Stimulated activated naive CD8-positive, alpha-beta T cell treated with anti-CD3 and anti-CD28 coated beads, Interleukin-15, Interleukin-2, amounts not matched to agents 100 U/mL and 50 U/mL, for 24 hours (primary cell): Measurements from ENCODE around the gene SUPT5H.

Source experiments
- ATAC-seq: fragments of 150-1000 bp; cut with Tn5 transposase; one replicate; pipeline ENCODE4 v1.10.0; 2021
- DNase-seq: peaks from one replicate; pipeline ENCODE4 v3.0.0; 2021

SUPT5H gene

DNA sequence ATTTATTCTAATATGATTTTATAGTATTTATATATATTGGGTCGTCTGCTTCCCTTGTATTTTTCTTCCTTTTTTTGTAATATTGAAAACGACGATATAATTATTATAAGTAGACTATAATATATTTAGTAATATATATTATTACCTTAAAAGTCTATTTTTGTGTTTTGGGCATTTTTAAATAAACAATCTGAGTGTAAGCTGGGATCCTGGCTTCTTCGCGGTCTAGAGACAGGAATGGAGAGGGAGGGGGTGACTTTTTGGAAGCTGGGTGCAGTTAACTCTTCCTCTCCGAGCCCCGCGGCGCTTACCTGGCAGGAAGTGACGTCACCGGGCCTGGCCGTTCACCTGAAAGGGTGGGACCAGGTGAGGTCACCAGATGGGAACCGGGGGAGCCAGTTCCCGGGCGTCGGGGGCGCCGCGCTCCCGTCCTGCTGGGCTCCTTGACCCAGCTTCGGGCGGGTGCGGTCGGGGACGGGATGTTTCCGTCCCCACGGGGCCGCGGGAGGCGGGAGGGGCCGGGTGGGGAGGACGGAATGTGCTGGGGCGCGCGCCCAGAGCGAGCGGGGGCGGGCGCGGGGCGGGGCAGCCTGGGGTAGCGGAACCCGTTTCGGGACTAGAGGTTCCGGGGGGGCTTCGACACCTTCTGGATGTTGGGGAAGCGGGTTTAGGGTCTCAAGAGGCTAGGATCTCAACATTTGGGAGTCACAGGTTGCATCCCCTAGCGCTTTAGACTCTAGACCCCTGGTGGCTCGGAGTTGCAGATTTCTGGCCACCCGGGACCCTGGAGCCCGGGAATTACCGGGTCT, 36.0 kb upstream of the SUPT5H start:
- ATAC-seq (no peak), DNase-seq (peak; percentile 83)

GRCh38 chr19:39410017-39410830, 35.2 kb upstream of the SUPT5H start:
- peak; percentile 79 for DNase-seq
- peak; percentile 24 for ATAC-seq

GRCh38 chr19:39410831-39411080, 34.6 kb upstream of the SUPT5H start:
- no peak for ATAC-seq
- no peak for DNase-seq

GRCh38 chr19:39411081-39411831, 34.1 kb upstream of the SUPT5H start:
- ATAC-seq (no peak), DNase-seq (no peak)

GRCh38 chr19:39411832-39412099, 33.6 kb upstream of the SUPT5H start:
- ATAC-seq = peak; percentile 51
- peak; percentile 91 for DNase-seq

GRCh38 chr19:39412100-39412866, 33.1 kb upstream of the SUPT5H start, which contains the start of gene PLEKHG2:
Gene PLEKHG2, plus strand, starts transcription at chr19:39412669. Its CDS starts 1,418 bp downstream, at chr19:39414087.
- peak; percentile 76 for ATAC-seq
- peak; percentile 99 for DNase-seq

GRCh38 chr19:39412867-39413271, 32.5 kb upstream of the SUPT5H start:
- ATAC-seq = no peak
- DNase-seq = no peak

GRCh38 chr19:39413272-39413910, 32.0 kb upstream of the SUPT5H start:
- DNase-seq (no peak), ATAC-seq (no peak)

GRCh38 chr19:39413911-39414608, 31.3 kb upstream of the SUPT5H start:
- ATAC-seq (no peak), DNase-seq (no peak)

DNA sequence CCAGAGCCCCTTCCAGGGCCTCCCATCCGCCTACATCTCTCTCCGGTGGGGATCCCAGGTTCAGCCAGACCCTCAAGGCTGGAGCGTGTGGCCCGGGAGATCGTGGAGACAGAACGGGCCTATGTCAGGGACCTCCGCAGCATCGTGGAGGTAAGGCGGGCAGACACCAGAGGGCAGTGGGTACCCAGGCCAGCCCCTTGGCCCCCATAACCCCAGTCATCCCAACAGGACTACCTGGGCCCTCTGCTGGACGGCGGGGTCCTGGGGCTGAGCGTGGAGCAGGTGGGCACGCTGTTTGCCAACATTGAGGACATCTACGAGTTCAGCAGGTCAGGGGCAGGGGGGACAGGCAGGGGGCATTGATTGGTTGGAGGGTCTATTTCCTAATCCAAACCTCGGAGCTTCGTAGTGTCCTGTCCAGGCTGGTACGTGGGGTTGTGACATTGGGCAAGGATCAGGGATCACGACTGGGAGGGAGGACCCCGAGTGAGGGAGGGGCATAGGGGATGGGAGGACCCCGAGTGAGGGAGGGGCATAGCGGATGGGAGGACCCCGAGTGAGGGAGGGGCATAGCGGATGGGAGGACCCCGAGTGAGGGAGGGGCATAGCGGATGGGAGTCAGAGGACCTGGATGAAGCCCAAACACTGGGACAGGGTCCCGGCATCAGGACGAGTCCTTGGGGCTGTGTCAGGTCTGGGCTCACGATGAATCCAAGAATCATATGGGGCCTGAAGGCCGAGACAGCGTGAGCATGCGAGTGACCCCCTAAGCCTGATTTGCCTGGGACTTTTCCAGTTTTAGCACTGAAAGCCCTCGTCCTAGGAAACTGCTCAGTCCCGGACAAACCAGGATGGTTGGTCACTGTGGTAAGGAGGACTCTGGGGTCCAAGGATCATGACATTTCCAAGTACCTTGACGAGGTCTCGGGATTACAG, 30.0 kb upstream of the SUPT5H start:
- no peak for ATAC-seq
- no peak for DNase-seq

GRCh38 chr19:39416152-39417120, 28.9 kb upstream of the SUPT5H start:
- DNase-seq (no peak), ATAC-seq (no peak)

- ATAC-seq (no peak), DNase-seq (no peak)
These were observed 27.8 kb upstream of the SUPT5H start for GRCh38 chr19:39417463-39418181.

DNA sequence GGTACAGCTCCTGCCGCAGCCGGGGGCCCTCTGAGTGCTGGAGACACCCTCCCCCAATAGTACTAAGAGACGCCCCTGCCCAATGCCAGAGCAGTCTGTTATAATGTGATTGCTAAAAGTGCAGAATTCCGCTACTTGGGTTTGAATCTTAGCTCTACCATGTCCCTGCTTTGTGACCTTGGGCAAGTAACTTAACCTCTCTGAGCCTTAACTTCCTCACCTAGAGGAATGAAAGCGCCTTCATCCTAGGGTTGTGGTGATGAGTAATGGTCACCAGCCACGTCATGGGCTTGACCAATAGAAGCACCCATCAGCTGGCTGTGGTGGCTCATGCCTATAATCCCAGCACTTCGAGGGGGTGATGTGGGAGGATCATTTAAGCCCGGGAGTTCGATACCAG, 26.4 kb upstream of the SUPT5H start:
- ATAC-seq = no peak
- DNase-seq = no peak

- no peak for ATAC-seq
- no peak for DNase-seq
These were observed 24.6 kb upstream of the SUPT5H start for GRCh38 chr19:39420769-39421168.

- ATAC-seq (no peak), DNase-seq (no peak)
These were observed 23.4 kb upstream of the SUPT5H start for GRCh38 chr19:39422020-39422419.

DNA sequence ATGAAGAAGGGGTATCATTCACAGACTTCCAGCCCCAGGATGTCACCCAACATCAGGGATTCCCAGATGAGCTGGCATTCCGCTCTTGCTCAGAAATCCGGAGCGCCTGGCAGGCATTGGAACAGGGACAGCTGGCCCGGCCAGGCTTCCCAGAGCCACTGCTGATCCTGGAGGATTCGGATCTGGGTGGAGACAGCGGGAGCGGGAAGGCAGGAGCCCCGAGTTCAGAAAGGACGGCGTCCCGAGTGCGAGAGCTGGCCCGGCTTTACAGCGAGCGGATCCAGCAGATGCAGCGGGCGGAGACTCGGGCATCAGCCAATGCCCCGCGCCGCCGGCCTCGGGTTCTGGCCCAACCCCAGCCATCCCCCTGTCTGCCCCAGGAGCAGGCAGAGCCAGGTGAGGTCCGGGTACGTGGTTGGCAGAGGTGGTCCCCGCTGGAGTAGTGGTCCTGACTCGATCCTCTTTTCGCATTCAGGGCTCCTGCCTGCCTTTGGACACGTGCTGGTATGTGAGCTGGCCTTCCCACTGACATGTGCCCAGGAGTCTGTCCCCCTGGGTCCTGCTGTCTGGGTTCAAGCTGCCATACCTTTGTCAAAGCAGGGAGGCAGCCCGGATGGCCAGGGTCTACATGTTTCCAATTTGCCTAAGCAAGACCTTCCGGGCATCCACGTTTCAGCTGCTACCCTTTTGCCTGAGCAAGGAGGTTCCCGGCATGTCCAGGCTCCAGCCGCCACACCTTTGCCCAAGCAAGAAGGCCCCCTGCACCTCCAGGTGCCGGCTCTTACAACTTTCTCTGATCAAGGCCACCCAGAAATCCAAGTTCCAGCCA, 21.9 kb upstream of the SUPT5H start:
- DNase-seq = no peak
- no peak for ATAC-seq

- ATAC-seq = no peak
These were observed 20.4 kb upstream of the SUPT5H start for GRCh38 chr19:39424934-39425333.

More at GRCh38 chr19:39424934-39425333, 20.4 kb upstream of the SUPT5H start:
- DNase-seq = no peak
